OCI-LY1 (cell line): ENCODE measurements around the gene DNAH12.

Experiments used
- H2AFZ ChIP-seq: fragments of 200-600 bp; sonication (generic), shearing (Covaris generic); 2 replicates; pipeline ENCODE4 v1.6.0; 2014; ENCODE audit warnings: antibody characterized with exemption, mild to moderate bottlenecking, low read length
- H3F3A ChIP-seq: fragments of 200-600 bp; sonication (generic), shearing (Covaris generic); 2 replicates; pipeline ENCODE4 v1.6.0; 2014; ENCODE audit warnings: mild to moderate bottlenecking, antibody characterized with exemption, low read length, moderate library complexity; ENCODE audit not compliant: insufficient read depth
- H3K27ac ChIP-seq: fragments of 200-600 bp; sonication (generic); 2 replicates; pipeline ENCODE4 v1.5.1; 2014; ENCODE audit warnings: low read length, mixed run types, mild to moderate bottlenecking, low read depth; ENCODE audit not compliant: poor library complexity, severe bottlenecking
- H3K27me3 ChIP-seq: fragments of 200-600 bp; sonication (generic); 2 replicates; pipeline ENCODE4 v1.6.0; 2014; ENCODE audit warnings: antibody characterized with exemption, mild to moderate bottlenecking, low read length, moderate library complexity; ENCODE audit not compliant: insufficient read depth
- H3K36me3 ChIP-seq: fragments of 200-600 bp; sonication (generic); 2 replicates; pipeline ENCODE4 v1.6.1; 2014; ENCODE audit warnings: mild to moderate bottlenecking, antibody characterized with exemption, low read length, moderate library complexity, mixed read lengths; ENCODE audit not compliant: insufficient read depth
- H3K4me1 ChIP-seq: fragments of 200-600 bp; sonication (generic); 2 replicates; pipeline ENCODE4 v1.5.1; 2014; ENCODE audit warnings: mild to moderate bottlenecking, low read length, moderate library complexity; ENCODE audit not compliant: insufficient read depth, severe bottlenecking
- H3K4me2 ChIP-seq: fragments of 200-600 bp; sonication (generic), shearing (Covaris generic); 2 replicates; pipeline ENCODE4 v1.6.1; 2014; ENCODE audit warnings: low read length
- H3K4me3 ChIP-seq: fragments of 200-600 bp; sonication (generic); 2 replicates; pipeline ENCODE4 v1.5.1; 2014; ENCODE audit warnings: low read length, low read depth, mild to moderate bottlenecking, mixed read lengths; ENCODE audit not compliant: poor library complexity, severe bottlenecking
- H3K79me2 ChIP-seq: fragments of 200-600 bp; shearing (Covaris generic); 2 replicates; pipeline ENCODE4 v1.6.1; 2016; ENCODE audit warnings: mixed run types, low read length, mixed read lengths; ENCODE audit not compliant: insufficient read depth
- H3K9ac ChIP-seq: fragments of 200-600 bp; sonication (generic), shearing (Covaris generic); 2 replicates; pipeline ENCODE4 v1.6.1; 2014; ENCODE audit warnings: mild to moderate bottlenecking, low read length, mixed read lengths
- H3K9me2 ChIP-seq: fragments of 200-600 bp; sonication (generic), shearing (Covaris generic); 2 replicates; pipeline ENCODE4 v1.6.1; 2014; ENCODE audit warnings: low read depth, mild to moderate bottlenecking, low read length, mixed read lengths
- H3K9me3 ChIP-seq: fragments of 200-600 bp; shearing (Covaris generic); 2 replicates; pipeline ENCODE4 v1.6.1; 2014; ENCODE audit warnings: low read length, mixed read lengths
- H4K20me1 ChIP-seq: fragments of 200-600 bp; sonication (generic), shearing (Covaris generic); 2 replicates; pipeline ENCODE4 v1.6.0; 2016; ENCODE audit warnings: mild to moderate bottlenecking, low read length; ENCODE audit not compliant: insufficient read depth
- CTCF ChIP-seq: fragments of 200-600 bp; sonication (generic), shearing (Covaris generic); IDR thresholded peaks from 2 replicates; pipeline ENCODE4 v1.5.1; 2017; ENCODE audit warnings: mild to moderate bottlenecking, antibody characterized with exemption, low read length, moderate library complexity, mixed read lengths
- EZH2 ChIP-seq: fragments of 200-600 bp; sonication (generic), shearing (Covaris generic); IDR thresholded peaks from 2 replicates; pipeline ENCODE4 v1.8.0; 2017; ENCODE audit warnings: borderline replicate concordance, mixed run types, mild to moderate bottlenecking, antibody characterized with exemption, low read length, moderate library complexity, mixed read lengths

DNAH12 gene

GRCh38 chr3:57582474-57583168, 38.5 kb upstream of the DNAH12 start:
- no peak overlapping the region for H3K9ac ChIP-seq
- peaks cover 41% of the 10 kb centered on the region; the same call in 1 of the 2 replicates for H3K36me3 ChIP-seq
- H3K79me2 ChIP-seq = peaks cover 35% of the 10 kb centered on the region
- no peaks in the 10 kb centered on the region for H4K20me1 ChIP-seq
- H3K4me3 ChIP-seq = no peak overlapping the region
- no peak overlapping the region for H2AFZ ChIP-seq
- H3K9me2 ChIP-seq = no peaks in the 10 kb centered on the region
- H3K27ac ChIP-seq = no peak overlapping the region
- H3K4me2 ChIP-seq = no peak overlapping the region
- no peaks in the 10 kb centered on the region for H3K9me3 ChIP-seq
- no peaks in the 10 kb centered on the region for H3F3A ChIP-seq
- no peaks in the 10 kb centered on the region for H3K4me1 ChIP-seq
- peak; percentile 53; the same call in 1 of the 2 replicates for TF ChIP-seq CTCF
- TF ChIP-seq EZH2 = no peak
- H3K27me3 ChIP-seq = no peaks in the 10 kb centered on the region

GRCh38 chr3:57577801-57578200, 33.7 kb upstream of the DNAH12 start:
- Histone ChIP-seq H3K27ac (no peak overlapping the region), H3K36me3 (peaks cover 72% of the 10 kb centered on the region), H4K20me1 (no peaks in the 10 kb centered on the region), H3K4me3 (no peak overlapping the region), H3K9me2 (no peaks in the 10 kb centered on the region), H3K4me1 (no peaks in the 10 kb centered on the region), H2AFZ (no peak overlapping the region), H3K27me3 (no peaks in the 10 kb centered on the region), H3K79me2 (peaks cover 5% of the 10 kb centered on the region; the same call in 1 of the 2 replicates), H3K4me2 (no peak overlapping the region), H3K9ac (no peak overlapping the region), H3K9me3 (no peaks in the 10 kb centered on the region), H3F3A (no peaks in the 10 kb centered on the region)
- TF ChIP-seq EZH2 (no peak), CTCF (no peak)

GRCh38 chr3:57575966-57576626, 32.0 kb upstream of the DNAH12 start:
- Histone ChIP-seq H3K4me1 (no peaks in the 10 kb centered on the region), H3K9ac (no peak overlapping the region), H3K27me3 (no peaks in the 10 kb centered on the region), H3K27ac (no peak overlapping the region), H4K20me1 (no peaks in the 10 kb centered on the region), H3K9me2 (no peaks in the 10 kb centered on the region), H3K36me3 (peaks cover 77% of the 10 kb centered on the region), H3K79me2 (0 out of 2 replicates have a peak, but pooled peaks cover 3% of the 10 kb centered on the region), H3K4me3 (no peak overlapping the region), H3K9me3 (no peaks in the 10 kb centered on the region), H3F3A (no peaks in the 10 kb centered on the region), H2AFZ (no peak overlapping the region), H3K4me2 (no peak overlapping the region)
- TF ChIP-seq CTCF = no peak
- TF ChIP-seq EZH2 = no peak
